Cortex of kidney (tissue), 1 donor: Measurements from ENCODE around the gene NUDT19.
"Not testable (repeated sequence)": the region's sequence is repeated elsewhere in the genome, so short reads cannot be mapped to it uniquely, and the experiment has no call there.

Experiments
- DNase-seq: peaks from one replicate; lab custom pipeline; 2025; lab: John Stamatoyannopoulos, UW

The NUDT19 gene

DNA sequence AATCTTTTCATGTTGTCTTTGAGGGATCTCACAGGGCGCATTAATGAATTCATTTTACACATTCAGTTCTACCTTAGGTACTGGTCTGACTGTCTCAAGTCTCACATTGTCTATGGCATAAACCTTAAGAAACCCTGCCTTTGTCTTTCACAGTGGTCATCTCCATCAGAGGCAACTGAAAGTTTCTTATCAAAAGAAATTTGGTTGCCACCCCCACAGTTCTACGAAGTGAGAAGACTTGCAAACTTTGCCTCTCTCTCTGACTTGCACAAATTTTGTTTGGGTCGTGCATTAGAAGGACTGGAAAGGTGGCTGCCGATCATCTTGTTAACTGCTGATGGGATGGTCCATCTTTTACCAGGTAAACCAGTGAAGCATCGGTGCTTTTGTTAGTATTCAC, 17.4 kb downstream of the NUDT19 start:
- no peak for DNase-seq

DNA sequence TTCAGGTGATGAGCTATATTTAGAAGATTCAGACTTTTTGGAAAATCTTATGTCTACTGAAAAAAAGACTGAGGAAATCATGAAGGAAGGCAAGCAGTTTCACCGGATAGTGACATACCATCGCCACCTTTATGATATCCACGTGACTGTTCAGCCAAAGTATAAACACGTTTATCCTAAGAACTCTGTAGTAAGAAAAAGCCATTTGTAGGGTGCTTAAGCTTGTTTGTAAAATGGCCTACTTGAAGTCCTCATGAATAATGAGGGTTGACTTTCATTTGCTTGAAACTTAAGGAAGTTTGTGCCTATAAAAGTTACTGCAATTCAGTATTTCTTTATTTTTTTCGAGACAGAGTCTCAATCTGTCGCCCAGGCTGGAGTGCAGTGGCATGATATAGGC, 20.1 kb downstream of the NUDT19 start:
- no peak for DNase-seq

DNA sequence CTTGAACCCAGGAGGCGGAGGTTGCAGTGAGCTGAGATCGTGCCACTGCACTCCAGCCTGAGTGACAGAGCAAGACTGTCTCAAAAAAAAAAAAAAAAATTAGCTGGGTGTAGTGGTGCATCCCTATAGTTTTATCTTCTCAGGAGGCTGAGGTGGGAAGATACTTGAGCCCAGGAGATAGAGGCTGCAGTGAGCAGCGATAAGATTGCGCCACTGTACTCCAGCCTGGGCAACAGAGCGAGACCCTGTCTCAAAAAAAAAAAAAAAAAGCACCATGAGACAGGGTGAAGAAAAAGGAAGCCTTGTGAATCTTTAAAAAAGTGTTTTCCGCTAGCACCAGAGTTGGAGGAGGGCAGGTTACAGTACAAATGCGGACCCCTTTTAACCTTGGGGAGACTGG, 24.6 kb downstream of the NUDT19 start:
- not testable (repeated sequence) for DNase-seq

DNA sequence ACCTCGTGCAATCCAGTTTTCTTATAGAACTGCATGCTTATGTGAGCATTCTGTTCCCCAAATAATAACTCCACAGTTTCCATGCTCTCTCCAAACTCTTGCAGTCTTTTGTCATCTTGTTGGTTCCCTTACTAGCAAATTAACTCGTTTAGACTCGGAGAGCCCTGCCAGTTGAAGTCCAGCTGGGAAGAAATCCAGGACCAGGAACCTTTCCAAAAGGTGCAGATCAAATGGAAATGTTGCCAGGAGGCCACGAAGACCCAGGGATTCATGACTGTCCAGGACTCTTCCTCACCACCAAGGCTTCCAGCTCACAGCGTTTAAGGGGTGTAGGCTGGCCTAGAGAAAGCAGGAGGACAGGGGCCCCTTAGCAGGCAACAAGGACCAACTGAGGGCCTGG, 25.9 kb downstream of the NUDT19 start:
- DNase-seq = no peak

DNA sequence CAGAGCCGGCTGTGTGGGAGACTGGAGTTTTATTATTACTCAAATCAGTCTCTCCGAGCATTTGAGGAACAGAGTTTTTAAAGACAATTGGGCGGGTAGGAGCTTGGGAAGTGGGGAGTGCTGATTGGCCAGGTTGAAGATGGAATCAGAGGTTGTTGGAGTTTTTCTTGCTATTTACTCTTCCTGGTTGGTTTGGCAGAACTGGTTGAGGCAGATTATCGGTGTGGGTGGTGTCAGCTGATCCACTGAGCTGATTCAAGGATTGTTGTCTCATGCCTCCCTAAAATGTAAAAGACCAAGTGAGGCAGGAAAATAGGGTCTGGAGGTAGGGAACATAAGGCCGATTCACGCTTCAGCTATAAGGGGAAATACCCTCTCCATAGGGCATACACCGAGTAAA, 26.7 kb downstream of the NUDT19 start:
- DNase-seq = no peak

DNA sequence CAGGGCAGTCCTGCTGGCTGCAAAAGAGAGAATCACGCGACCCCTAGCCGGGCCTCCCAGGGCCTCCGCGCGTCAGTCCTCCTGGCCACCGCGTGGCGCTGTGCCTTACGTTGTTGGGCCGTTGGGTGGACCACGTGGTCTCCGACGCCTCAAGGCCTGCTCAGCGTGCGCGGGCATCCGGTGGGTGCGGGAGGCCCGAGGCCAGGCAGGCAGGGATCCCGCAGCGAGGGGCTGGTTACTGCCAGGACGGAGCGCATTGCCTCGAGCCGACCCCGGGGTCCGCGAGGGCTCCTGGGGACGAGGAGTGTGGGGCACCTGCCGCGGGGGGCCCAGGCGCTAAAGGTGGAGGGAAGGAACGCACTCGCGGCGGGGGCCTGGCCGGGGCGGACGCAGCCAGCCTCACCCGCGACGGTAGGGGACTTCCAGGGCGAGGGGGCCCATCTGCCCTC, 28.0 kb downstream of the NUDT19 start, which contains the start of gene TDRD12:
Gene TDRD12 (plus strand): TSS at position 157 of the 449 bp plus-strand sequence. CDS start 306 bp downstream, outside the sequence.
- no peak for DNase-seq

DNA sequence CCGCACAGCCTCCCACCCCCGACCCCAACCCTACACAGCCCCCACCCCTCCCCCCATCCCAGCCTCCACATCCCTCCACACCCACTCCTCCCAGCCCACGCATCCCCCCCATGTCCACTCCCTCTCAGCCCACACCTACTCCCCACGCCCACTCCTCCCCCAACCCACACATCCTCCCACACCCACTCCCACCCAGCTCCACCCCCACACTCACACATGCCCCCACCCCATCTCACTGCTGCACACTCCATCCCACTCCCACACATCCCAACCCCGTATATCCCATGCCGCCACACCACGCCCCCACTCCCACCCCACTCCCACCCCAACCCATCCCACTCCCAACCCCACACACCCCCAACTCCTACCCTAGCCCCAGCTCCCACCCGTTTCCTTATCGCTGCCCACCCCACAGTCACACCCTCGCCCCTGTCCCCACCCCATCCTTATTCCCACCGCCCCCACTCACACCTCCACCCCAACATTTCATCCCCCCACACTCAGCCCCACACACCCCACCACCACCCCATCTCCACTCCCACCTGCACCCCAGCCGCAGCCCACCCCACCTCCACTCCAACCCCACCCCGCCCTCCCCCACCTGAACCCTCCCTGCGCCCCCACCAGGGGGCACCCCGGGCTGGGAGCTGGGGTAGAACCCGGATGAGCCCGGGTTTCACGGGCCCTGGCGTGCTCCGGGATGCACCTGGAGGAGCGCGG, 28.8 kb downstream of the NUDT19 start:
- no peak for DNase-seq

DNA sequence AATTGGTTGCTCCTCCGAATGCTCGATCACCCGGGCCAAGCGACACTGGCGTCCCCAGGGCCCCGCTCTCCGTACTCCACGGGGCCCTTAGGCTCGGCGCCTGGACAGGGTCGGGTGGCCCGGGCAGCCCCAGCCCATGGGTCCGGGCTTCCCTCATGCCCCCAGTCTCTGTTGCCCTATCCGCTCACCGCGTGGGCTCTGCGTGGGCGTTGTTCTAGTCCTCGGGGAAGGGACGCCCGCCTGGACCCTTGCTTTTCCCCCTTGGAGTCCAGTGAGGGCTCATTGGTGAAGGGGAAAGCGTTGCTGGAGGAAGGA, 29.3 kb downstream of the NUDT19 start:
- DNase-seq = no peak

DNA sequence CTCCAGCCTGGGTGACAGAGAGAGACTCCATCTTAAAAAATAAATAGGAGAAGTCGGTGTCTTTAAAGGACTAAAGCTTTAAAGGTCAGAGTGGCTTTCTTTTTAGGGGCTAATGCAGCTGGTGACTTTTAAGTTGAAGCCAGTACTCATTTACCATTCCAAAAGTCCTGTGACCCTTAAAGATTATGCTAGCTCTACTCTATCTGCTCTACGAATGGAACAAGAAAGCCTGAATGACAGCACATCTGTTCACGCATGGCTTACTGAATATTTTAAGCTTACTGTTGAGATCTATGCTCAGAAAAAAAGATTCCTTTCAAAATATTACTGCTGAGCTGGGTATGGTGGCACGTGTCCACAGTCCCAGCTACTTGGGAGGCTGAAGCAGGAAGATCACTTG, 44.3 kb downstream of the NUDT19 start:
- no peak for DNase-seq

DNA sequence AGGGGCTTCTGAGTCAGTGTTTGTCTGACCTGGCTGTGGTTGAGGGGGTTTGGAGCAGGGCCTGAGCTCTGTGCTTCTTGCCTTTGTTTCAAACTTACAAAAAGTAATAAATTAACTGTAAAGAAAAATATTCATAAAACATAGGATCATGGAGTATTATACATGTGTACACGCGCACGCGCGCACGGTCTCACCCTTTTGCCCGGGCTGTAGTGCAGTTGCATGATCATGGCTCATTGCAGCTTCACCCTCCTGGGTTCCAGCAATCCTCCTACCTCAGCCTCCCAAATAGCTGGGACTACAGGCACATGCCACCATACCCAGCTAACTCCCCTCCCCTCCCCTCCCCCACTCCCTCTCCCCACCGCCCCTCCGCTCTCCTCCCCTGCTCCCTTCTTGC, 51.4 kb downstream of the NUDT19 start:
- no peak for DNase-seq

DNA sequence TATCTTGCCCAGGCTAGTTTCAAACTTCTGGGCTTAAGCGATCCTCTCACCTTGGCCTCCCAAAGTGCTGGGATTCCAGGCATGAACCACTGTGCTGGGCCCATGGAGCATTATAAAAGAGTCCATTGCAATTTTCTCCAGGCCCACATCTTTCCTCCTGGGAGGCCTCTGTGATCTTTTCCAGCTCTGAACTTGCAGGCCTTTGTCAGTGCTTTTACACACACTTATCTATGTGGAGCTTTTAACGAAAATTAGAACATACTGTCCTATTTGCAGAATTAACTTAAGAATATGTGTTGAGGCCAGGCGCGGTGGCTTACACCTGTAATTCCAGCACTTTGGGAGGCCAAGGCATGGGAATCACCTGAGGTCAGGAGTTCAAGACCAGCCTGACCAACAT, 51.8 kb downstream of the NUDT19 start:
- DNase-seq = no peak

DNA sequence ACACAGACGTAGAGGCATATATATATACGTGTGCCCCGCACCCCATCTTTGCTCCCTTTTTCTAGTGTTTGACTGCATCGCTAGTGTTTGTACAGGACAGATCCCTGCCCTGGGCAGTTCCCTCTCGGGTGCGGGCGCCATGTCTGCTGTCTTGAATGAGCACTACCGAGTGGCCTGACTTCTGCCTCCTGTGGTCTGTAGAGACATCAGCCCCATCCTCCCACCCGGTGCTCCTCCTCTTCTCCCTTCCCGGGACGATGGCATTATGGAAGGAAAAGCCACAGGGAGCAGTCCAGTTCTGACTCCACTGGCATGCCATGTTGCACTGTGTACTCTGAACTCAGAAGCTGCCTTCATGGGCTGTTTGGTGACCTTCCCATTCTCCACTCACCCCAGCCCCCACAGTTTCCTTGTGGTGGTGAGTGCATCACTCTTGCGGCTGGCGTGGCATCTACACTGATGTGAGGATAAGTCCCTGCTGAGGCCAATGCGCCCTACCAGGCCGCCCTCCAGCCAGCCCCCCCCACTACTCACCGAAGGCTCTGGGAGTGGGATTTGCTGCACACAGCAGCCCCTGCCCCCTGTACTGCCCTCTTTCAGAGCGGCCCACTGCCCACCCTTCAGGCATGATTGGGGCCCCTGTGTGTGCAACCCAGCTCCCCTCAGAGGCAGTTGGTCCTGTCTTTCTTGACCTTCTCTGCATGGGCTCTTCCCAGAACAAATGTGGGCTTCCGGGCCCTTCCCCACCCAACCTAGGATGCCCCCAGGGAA, 53.1 kb downstream of the NUDT19 start:
- DNase-seq = no peak

DNA sequence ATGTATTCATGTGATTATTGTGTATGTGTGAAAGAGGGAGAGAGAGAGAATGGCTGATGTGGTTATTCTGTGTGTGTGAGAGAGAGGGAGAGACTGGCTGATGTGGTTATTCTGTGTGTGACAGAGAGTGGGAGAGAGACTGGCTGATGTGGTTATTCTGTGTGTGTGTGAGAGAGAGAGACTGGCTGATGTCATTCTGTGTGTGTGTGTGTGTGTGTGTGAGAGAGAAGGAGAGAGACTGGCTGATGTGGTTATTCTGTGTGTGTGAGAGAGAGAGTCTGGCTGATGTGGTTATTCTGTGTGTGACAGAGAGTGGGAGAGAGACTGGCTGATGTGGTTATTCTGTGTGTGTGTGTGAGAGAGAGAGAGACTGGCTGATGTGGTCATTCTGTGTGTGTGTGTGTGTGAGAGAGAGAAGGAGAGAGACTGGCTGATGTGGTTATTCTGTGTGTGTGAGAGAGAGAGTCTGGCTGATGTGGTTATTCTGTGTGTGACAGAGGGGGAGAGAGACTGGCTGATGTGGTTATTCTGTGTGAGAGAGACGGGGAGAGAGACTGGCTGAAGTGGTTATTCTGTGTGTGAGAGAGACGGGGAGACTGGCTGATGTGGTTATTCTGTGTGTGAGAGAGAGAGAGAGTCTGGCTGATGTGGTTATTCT, 54.1 kb downstream of the NUDT19 start:
- not testable (repeated sequence) for DNase-seq

DNA sequence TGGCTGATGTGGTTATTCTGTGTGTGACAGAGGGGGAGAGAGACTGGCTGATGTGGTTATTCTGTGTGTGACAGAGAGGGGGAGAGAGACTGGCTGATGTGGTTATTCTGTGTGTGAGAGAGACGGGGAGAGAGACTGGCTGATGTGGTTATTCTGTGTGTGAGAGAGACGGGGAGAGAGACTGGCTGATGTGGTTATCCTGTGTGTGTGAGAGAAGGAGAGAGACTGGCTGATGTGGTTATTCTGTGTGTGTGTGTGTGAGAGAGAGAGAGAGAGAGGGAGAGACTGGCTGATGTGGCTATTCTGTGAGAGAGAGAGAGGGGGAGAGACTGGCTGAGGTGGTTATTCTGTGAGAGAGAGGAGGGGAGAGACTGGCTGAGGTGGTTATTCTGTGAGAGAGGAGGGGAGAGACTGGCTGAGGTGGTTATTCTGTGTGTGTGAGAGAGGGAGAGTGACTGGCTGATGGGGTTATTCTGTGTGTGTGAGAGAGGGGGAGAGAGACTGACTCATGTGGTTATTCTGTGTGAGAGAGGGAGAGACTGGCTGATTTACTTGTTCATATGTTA, 55.1 kb downstream of the NUDT19 start:
- DNase-seq = not testable (repeated sequence)

DNA sequence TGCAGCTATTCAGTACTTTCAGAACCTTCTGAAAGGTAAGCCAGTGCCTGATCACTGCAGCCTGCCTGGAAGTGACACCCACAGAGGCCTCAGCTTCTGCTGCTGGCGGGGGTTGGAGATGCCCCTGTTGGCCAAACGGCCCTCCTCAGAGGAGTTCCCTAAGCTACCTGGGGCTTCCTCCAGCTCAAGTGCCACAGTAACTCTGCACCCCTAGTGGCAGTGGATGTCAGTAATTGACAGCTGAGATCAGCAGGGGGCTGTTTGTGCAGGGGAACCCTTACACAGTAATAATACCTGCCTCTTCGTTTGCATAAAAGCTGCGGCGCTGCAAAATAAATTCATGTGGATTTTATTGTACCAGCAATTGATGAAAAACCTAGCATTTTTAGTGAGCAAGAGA, 56.9 kb downstream of the NUDT19 start:
- DNase-seq = no peak

DNA sequence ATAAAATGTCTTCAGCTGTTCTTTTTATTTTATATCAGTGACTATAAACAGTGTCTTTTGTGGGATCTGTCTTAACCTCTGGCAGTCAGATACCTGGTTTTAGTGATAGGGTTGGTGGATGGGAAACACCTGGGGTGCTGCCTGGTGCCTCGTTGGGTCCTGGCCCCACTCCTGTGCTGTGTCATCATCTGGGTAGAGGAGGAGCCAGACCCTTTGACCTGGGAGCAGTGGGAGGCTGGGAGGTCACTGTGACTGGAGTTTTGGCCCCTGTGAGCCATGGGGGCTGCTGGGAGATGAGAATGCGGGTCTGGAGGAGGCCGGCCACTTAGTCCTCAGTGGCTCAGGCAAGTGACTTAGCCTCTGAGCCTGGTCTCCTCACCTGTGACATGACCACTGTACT, 57.3 kb downstream of the NUDT19 start:
- DNase-seq = no peak

DNA sequence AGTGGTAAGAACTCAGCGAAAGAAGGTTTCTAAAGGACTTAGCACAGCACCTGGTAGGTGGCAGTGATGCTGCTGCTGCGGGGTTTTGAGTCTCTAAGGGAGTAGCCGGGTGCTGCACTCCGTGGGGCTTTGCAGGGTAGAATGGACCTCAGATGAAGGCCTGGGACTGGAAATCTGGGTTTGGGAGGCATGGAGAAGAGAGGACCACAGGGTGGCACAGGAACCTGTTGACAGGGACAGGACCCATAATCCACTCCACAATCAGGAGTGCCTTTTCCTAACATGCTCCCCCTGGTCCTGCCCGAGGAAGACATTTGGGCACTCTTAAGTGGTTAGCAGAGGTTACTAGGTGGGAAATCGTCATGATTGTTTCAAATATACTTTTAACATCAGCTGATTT, 57.7 kb downstream of the NUDT19 start:
- no peak for DNase-seq

DNA sequence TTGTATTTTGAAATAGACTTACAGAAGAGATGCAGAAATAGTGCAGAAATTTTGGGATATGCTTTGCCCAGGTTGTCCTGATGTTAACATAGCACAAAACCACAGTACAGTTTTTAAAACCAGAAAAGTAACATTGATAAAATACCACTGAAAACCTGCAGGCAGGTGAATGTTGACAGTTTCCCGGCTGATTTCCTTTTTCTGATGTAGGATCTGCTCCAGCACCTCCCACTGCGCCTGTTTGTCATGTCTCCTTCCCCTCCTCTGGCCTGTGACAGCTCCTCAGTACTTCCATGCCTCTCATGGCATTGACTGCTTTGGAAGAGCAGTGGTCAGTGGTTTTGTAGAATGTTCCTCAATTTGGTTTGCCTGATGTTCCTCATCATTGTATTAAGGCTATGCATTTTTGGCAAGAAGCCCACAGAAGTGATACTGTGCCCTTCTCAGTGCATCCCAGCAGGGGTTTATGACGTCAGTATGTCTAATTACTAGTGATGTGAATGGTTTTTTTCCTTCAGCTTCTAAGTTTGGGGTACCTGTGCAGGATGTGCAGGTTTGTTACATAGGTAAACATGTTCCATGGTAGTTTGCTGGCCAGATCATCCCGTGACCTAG, 58.9 kb downstream of the NUDT19 start:
- no peak for DNase-seq

DNA sequence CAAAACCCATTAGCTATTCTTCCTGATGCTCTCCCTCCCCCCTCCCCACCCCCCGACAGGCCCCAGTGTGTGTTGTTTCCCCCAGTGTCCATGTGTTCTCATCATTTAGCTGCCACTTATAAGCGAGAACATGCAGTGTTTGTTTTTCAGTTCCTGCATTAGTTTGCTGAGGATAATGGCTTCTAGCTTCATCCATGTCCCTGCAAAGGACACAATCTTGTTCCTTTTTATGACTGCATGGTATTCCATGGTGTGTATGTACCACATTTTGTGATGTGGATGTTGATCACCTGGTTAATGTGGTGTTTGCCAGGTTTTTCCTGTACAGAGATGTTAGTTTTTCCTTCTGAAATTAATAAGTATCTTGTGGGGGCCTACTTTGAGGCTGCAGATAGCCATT, 59.4 kb downstream of the NUDT19 start:
- no peak for DNase-seq

DNA sequence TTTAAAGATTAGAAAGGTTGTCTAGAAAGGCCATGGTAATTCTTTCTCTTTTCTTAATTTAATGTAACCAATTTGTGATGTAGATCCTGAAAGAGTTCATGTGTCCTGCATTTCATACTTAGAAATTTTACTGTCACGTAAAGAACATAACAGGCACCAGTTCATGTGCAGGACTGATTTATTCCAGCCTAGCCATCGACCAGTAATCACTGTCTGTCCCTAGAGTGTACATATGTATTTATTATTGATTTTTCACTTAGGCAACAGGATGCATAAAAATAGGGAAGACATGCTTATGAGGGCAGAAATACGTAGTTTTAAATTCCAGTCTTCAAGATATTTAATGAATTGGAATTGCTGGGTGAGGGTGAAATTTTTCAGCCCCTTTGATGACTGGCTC, 65.6 kb downstream of the NUDT19 start:
- DNase-seq = no peak
